Tibial nerve (tissue), 4 donors: ENCODE data around the gene FAM240B. TPM values are rescaled to one million over a fixed set of nuclear protein-coding genes. Genes with fewer than 3 reads are reported as not detected.
A peak's percentile ranks its signal among the peaks of the same experiment; 100 is the strongest.

Experiments
- DNase-seq, 2 donors: peaks; one replicate each; pipeline ENCODE4 v3.0.0-alpha.2; 2019; ENCODE audit warnings: low spot score in 2 of 2
- H3K27ac ChIP-seq, 4 donors: fragments of 200-600 bp; sonication (generic) in 3 of 4; one replicate each; pipeline ENCODE4 v1.5.1; 2017 to 2019; ENCODE audit warnings: mild to moderate bottlenecking in 1 of 4
- H3K27me3 ChIP-seq, 2 donors: fragments of 200-600 bp; sonication (generic) in 1 of 2; one replicate each; pipeline versions ENCODE4 v1.5.1 to v1.6.0; 2017 to 2019
- H3K36me3 ChIP-seq, 3 donors: fragments of 200-600 bp; sonication (generic); one replicate each; pipeline ENCODE4 v1.5.1; 2018 to 2019
- H3K4me1 ChIP-seq, 4 donors: fragments of 200-600 bp; sonication (generic) in 3 of 4; one replicate each; pipeline ENCODE4 v1.5.1; 2017 to 2019
- H3K4me3 ChIP-seq, 4 donors: fragments of 200-600 bp; sonication (generic) in 3 of 4; one replicate each; pipeline ENCODE4 v1.5.1; 2017 to 2019; ENCODE audit warnings: mild to moderate bottlenecking in 1 of 4, moderate library complexity in 1 of 4
- H3K9me3 ChIP-seq, 4 donors: fragments of 200-600 bp; sonication (generic) in 3 of 4; one replicate each; pipeline ENCODE4 v1.5.1; 2017 to 2019
- EP300 ChIP-seq, 2 donors: sonication (generic); formaldehyde crosslinking; IDR thresholded peaks; one replicate each; pipeline ENCODE4 v1.6.1; 2017; ENCODE audit warnings: antibody characterized with exemption in 2 of 2, mild to moderate bottlenecking in 1 of 2
- POLR2A ChIP-seq, 2 donors: fragments of 450-650 bp; IDR thresholded peaks; one replicate each; pipeline ENCODE4 v1.6.1; 2017; ENCODE audit warnings: antibody characterized with exemption in 2 of 2, mild to moderate bottlenecking in 2 of 2, moderate library complexity in 2 of 2
- WGBS, 2 donors: methylation state at CpG; one replicate each; pipeline ENCODE4 v1.1.5; 2018; 5-methylcytosine and 5-hydroxymethylcytosine counted together
- total RNA-seq, 4 donors: library from RNA; depleted of rRNA; stranded (reverse); fragments of >200 nt; gene quantifications; one replicate each; pipeline ENCODE4 v1.1.0, GENCODE V29; 2016
- TF ChIP-seq, protein P1 (sequence below), 5 experiments: fragments of 200-600 bp in 3 of 5; fragments of 450-650 bp in 2 of 5; sonication (generic) in 3 of 5; IDR thresholded peaks; one replicate each; pipeline ENCODE4 v1.5.1; 2016 to 2019; ENCODE audit warnings: antibody characterized with exemption in 5 of 5, mild to moderate bottlenecking in 3 of 5, moderate library complexity in 2 of 5

The FAM240B gene
- total RNA-seq, 4 donors from 2014 or later = not detected

DNA sequence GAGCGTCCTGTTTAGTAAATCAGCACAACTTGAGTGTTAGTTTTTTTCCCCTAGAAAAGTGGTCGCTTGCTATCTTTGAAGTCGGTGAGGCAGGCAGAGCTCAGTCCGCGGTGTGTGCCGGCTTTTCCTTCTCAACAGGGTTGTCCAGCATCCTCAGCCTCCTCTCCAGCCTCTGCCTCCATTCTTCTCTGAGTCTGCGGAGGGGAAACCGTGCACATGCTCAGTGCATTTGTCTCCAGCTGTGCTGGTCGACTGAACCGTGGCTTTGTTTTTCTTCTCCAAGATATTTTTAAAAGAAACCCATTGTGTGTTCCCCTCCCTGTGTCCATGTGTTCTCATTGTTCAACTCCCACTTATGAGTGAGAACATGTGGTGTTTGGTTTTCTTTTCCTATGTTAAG is 25.3 kb downstream of the FAM240B start:
- H3K27me3 ChIP-seq = no peaks in the 10 kb centered on the region
- H3K27ac ChIP-seq = no peak overlapping the region
- H3K36me3 ChIP-seq = no peaks in the 10 kb centered on the region
- H3K4me1 ChIP-seq = peaks cover 0 to 13% (median 0%) of the 10 kb centered on the region in 4 donors
- no peak for DNase-seq
- WGBS, 2 donors = 53 to 61% methylated on average over 10 of the region's 10 CpGs
- no peaks in the 10 kb centered on the region for H3K9me3 ChIP-seq
- TF ChIP-seq POLR2A (IDR thresholded peaks at IDR 0.05) (no peak), EP300 (IDR thresholded peaks at IDR 0.05) (no peak)
- TF ChIP-seq, protein P1, sequence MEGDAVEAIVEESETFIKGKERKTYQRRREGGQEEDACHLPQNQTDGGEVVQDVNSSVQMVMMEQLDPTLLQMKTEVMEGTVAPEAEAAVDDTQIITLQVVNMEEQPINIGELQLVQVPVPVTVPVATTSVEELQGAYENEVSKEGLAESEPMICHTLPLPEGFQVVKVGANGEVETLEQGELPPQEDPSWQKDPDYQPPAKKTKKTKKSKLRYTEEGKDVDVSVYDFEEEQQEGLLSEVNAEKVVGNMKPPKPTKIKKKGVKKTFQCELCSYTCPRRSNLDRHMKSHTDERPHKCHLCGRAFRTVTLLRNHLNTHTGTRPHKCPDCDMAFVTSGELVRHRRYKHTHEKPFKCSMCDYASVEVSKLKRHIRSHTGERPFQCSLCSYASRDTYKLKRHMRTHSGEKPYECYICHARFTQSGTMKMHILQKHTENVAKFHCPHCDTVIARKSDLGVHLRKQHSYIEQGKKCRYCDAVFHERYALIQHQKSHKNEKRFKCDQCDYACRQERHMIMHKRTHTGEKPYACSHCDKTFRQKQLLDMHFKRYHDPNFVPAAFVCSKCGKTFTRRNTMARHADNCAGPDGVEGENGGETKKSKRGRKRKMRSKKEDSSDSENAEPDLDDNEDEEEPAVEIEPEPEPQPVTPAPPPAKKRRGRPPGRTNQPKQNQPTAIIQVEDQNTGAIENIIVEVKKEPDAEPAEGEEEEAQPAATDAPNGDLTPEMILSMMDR (IDR thresholded peaks at IDR 0.05) = no peak
- no peak overlapping the region for H3K4me3 ChIP-seq

GRCh38 chr9:38692707-38693106 is 27.2 kb downstream of the FAM240B start:
- no peak for DNase-seq
- H3K4me1 ChIP-seq = peaks cover 0 to 24% (median 0%) of the 10 kb centered on the region in 4 donors
- no peak overlapping the region for H3K4me3 ChIP-seq
- no peaks in the 10 kb centered on the region for H3K27me3 ChIP-seq
- no peaks in the 10 kb centered on the region for H3K36me3 ChIP-seq
- H3K27ac ChIP-seq = no peak overlapping the region
- TF ChIP-seq POLR2A (IDR thresholded peaks at IDR 0.05) = no peak
- TF ChIP-seq, protein P1 (IDR thresholded peaks at IDR 0.05) = no peak
- no peak for TF ChIP-seq EP300 (IDR thresholded peaks at IDR 0.05)
- H3K9me3 ChIP-seq = no peaks in the 10 kb centered on the region
- WGBS, 2 donors = 79 to 91% methylated on average over 4 of the region's 4 CpGs

DNA sequence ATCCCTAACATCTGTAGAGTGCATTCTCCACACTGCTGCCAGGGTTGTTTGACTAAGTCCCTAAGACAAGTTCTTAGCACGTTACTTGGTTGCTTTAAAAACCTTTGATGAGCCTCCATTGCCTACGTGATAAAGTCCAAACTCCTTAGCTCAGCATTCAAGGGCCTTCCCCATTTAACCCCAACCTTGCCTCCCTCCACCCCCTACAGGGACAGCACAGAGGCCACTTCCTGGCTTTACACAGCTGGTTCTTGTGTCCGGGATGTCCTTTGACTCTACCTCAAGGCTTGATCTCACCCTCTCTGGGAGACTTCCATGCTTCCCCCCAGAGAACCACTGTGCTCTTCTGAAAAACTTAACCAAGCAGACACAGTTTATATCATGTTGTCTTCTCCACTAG is 29.4 kb downstream of the FAM240B start:
- Histone ChIP-seq H3K27me3 (no peaks in the 10 kb centered on the region), H3K4me3 (no peak overlapping the region), H3K4me1 (peaks cover 0 to 44% (median 10%) of the 10 kb centered on the region in 4 donors), H3K9me3 (no peaks in the 10 kb centered on the region), H3K36me3 (no peaks in the 10 kb centered on the region), H3K27ac (peak overlapping the region in 3 of 4 donors; percentile 4 to 72 (median 72))
- 40 to 50% methylated on average over 3 of the region's 3 CpGs for WGBS, 2 donors
- DNase-seq = no peak
- no peak for TF ChIP-seq POLR2A (IDR thresholded peaks at IDR 0.05)
- TF ChIP-seq, protein P1 (IDR thresholded peaks at IDR 0.05) = no peak
- TF ChIP-seq EP300 (IDR thresholded peaks at IDR 0.05) = no peak

DNA sequence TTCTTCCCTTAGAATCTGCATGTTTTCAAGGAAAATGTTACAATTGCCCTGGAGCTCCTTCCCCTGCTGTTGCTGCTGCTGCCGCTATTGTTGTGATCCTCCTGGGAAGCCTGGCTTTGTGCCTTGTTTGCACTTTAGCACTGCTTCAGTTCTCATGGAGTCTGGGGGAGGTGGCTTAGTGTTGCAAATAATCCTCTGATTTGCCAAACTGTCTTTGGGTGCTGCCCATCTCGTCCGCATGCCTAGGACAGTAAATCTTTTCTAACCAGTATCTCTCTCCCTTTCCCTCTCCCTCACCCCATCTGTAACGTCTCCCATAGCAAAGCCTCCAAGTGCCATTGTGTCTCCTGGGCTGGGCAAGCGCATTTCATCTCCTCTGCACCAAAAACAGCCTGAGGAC is 30.3 kb downstream of the FAM240B start:
- peak in 1 of 2 donors; percentile 15 for TF ChIP-seq EP300 (IDR thresholded peaks at IDR 0.05)
- TF ChIP-seq POLR2A (IDR thresholded peaks at IDR 0.05) = no peak
- TF ChIP-seq, protein P1 (IDR thresholded peaks at IDR 0.05) = no peak
- peaks cover 0 to 46% (median 13%) of the 10 kb centered on the region in 4 donors for H3K4me1 ChIP-seq
- H3K36me3 ChIP-seq = no peaks in the 10 kb centered on the region
- peak overlapping the region in 3 of 4 donors; percentile 39 to 72 (median 72) for H3K27ac ChIP-seq
- no peak for DNase-seq
- H3K27me3 ChIP-seq = no peaks in the 10 kb centered on the region
- H3K4me3 ChIP-seq = no peak overlapping the region
- 27 to 33% methylated on average over 5 of the region's 5 CpGs for WGBS, 2 donors
- H3K9me3 ChIP-seq = no peaks in the 10 kb centered on the region

- WGBS, 2 donors = 77 to 79% methylated on average over 8 of the region's 8 CpGs
- H3K27me3 ChIP-seq = no peaks in the 10 kb centered on the region
- peaks cover 0 to 51% (median 13%) of the 10 kb centered on the region in 4 donors for H3K4me1 ChIP-seq
- H3K9me3 ChIP-seq = no peaks in the 10 kb centered on the region
- no peak overlapping the region for H3K4me3 ChIP-seq
- TF ChIP-seq, protein P1 (IDR thresholded peaks at IDR 0.05) = no peak
- no peak for TF ChIP-seq POLR2A (IDR thresholded peaks at IDR 0.05)
- TF ChIP-seq EP300 (IDR thresholded peaks at IDR 0.05) = no peak
- H3K36me3 ChIP-seq = no peaks in the 10 kb centered on the region
- peak overlapping the region; percentile 57 to 92 (median 75) for H3K27ac ChIP-seq
- DNase-seq = no peak
Observed at GRCh38 chr9:38687992-38688391, 31.9 kb downstream of the FAM240B start.
